ENCODE data around the gene ABTB1.

Gene ABTB1

DNA sequence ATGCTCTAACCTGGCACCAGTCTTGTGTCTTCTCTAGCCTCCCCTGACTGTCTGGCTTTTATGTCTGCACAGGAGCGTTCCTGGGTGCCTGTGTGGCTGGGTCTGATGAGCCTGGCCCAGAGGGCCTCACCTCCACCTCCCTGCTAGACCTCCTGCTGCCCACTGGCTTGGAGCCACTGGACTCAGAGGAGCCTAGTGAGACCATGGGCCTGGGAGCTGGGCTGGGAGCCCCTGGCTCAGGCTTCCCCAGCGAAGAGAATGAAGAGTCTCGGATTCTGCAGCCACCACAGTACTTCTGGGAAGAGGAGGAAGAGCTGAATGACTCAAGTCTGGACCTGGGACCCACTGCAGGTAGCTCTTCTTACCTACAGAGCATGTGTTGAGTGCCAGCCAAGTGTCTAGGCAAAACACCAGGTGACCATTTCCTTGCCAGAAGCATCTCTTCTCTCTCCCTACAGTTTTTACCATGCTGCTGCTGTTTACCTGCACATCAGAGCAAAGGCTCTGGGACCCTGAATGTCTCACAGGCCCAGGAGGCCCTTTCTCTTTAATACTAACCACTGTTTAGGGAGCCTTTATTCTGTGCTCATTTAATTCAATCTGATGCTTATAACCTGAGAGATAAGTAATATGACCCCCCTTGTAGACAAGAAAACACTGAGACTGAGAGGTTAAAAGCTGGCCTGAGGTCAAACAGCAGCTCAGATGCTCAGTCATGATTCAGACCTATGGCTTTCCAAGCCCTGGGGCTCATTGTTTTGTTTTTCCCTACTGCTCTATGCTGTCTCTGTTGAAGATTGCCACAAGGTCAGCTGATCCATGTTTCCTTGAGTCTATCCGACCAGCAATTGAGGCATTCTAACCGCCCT, 33.3 kb upstream of the ABTB1 start:
- Histone ChIP-seq H3K27me3 (ENCODE audit: control insufficient read depth, insufficient read depth, low read length) (no peaks in the 10 kb centered on the region), H3K9ac (ENCODE audit: low read length) (no peak overlapping the region), H3K4me3 (ENCODE audit: low read length) (no peak overlapping the region), H3K4me1 (ENCODE audit: control insufficient read depth, insufficient read depth, low read length) (no peaks in the 10 kb centered on the region), H3K36me3 (ENCODE audit: control insufficient read depth, insufficient read depth, low read length) (no peaks in the 10 kb centered on the region), H3K27ac (ENCODE audit: low read depth, low read length) (no peak overlapping the region)

DNA sequence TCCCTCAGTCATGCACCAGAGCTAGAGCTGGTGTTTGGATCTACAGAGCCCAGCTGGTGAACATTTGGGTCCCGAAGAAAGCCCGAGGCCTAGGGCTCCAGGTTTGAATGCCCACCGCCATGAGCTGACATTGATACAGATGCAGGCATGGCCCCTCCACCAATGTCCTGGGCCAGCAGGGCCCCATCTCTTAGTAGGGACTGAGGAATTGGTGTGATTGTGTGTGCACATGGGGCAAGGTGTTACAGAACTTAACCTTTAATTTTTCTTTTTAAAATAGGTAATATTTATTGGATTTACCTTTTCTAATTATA, 32.8 kb upstream of the ABTB1 start:
- Histone ChIP-seq H3K27ac (ENCODE audit: low read depth, low read length) (no peak overlapping the region), H3K9ac (ENCODE audit: low read length) (no peak overlapping the region), H3K4me1 (ENCODE audit: control insufficient read depth, insufficient read depth, low read length) (no peaks in the 10 kb centered on the region), H3K4me3 (ENCODE audit: low read length) (no peak overlapping the region), H3K36me3 (ENCODE audit: control insufficient read depth, insufficient read depth, low read length) (no peaks in the 10 kb centered on the region), H3K27me3 (ENCODE audit: control insufficient read depth, insufficient read depth, low read length) (no peaks in the 10 kb centered on the region)

DNA sequence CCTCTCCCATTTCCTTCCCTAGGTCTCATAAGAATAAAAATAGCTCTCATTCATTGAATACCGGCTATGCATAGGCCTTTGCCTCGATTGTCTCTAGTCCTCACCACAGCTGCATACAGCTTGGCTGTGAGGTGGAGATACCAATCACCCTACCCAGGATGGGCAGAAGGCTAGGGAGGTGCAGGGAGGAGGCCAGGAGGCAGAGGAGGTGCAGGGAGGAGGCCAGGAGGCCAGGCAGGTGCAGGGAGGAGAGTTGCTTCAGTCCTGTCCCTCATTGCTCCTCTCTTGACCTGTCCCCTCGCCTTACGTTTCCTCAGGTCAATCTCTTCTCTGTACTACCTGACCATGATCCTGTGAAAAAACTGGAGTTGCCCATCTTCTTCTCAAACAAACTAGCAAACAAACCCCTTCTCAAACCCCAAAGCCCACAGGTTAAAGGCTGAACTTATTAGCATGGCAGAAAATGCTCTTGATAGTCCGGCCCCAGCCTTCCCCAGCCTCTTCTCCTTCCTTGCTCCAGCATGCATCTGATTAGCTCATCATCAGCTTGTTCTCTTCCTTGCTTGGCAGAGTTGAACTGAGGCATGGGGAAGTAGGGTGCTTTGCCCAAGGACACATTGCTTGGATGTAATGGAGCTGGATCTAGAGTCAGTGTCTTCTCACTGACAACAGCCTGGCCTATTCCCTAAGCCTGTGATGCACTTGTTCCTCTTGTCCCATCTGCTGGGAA, 27.9 kb upstream of the ABTB1 start:
- H3K27me3 ChIP-seq (ENCODE audit: control insufficient read depth, insufficient read depth, low read length): no peaks in the 10 kb centered on the region
- H3K36me3 ChIP-seq (ENCODE audit: control insufficient read depth, insufficient read depth, low read length): no peaks in the 10 kb centered on the region
- H3K4me1 ChIP-seq (ENCODE audit: control insufficient read depth, insufficient read depth, low read length): no peaks in the 10 kb centered on the region
- no peak overlapping the region for H3K4me3 ChIP-seq (ENCODE audit: low read length)
- H3K9ac ChIP-seq (ENCODE audit: low read length): no peak overlapping the region
- H3K27ac ChIP-seq (ENCODE audit: low read depth, low read length): no peak overlapping the region

DNA sequence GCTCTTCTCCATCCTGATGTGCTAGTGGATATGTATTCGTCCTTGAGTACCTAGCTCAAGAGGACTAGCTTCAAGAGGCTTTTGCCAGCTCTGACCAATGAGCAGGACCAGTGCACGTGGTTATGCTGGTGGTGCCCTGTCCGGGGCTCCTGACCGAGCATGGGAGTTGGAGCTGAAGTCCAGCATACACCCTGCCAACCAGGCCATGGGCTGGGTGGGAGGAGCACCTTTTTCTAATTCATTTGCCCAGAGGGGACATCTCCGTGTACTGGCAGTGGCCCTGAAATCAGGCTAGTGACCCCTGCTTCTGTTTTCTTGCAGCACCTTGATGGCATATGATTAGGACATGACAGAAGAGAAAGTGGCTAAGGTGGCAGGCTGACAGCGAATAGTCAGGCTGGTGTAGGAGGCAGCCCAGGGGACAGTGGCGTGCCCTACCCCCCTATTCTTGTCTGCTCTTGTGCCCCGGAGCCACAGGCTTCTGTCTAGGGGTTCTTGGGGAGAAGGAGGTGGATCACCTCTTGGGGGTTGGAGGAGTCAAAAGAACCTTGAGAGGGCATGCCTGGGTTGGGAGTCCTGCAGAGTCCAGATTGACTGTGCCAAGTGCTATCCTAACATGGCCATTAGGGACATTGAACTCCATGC, 27.3 kb upstream of the ABTB1 start:
- Histone ChIP-seq H3K27ac (ENCODE audit: low read depth, low read length) (no peak overlapping the region), H3K4me1 (ENCODE audit: control insufficient read depth, insufficient read depth, low read length) (no peaks in the 10 kb centered on the region), H3K9ac (ENCODE audit: low read length) (no peak overlapping the region), H3K4me3 (ENCODE audit: low read length) (no peak overlapping the region), H3K27me3 (ENCODE audit: control insufficient read depth, insufficient read depth, low read length) (no peaks in the 10 kb centered on the region), H3K36me3 (ENCODE audit: control insufficient read depth, insufficient read depth, low read length) (no peaks in the 10 kb centered on the region)

GRCh38 chr3:127646501-127647046, 26.2 kb upstream of the ABTB1 start:
- Histone ChIP-seq H3K9ac (ENCODE audit: low read length) (no peak overlapping the region), H3K4me3 (ENCODE audit: low read length) (no peak overlapping the region), H3K36me3 (ENCODE audit: control insufficient read depth, insufficient read depth, low read length) (no peaks in the 10 kb centered on the region), H3K4me1 (ENCODE audit: control insufficient read depth, insufficient read depth, low read length) (no peaks in the 10 kb centered on the region), H3K27me3 (ENCODE audit: control insufficient read depth, insufficient read depth, low read length) (no peaks in the 10 kb centered on the region), H3K27ac (ENCODE audit: low read depth, low read length) (no peak overlapping the region)

DNA sequence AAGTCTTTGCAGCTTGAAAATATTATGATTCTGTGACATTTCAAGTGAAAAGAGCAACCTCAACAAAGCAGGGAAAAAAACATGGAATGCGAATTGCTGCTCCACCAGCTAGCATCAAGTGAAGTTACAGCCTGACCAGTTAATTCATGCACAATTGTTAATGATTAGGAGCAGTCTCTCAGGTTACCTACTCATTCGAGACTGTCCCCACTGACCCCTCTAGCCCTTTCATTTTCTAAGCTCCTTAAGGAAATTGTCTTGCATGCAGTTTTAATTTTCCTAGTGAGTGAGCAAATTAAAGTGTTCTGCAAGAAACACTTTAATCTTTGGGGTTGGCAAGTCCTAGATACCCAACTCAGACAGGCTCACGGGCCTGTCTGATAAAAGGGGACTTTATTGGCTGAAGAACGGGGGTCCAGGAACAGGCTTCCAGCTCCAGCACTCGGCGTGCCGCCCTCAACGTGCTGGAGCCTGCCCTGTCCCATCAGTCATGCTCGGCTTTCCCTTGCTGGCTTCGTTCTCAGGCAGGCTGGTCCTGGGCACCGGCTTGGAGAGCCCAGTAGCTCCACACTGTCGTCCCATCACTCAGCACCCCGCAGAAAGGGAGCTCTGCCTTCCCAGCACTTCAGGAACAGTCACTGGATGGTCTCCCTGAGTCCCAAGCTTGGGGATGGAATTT, 25.4 kb upstream of the ABTB1 start:
- Histone ChIP-seq H3K27ac (ENCODE audit: low read depth, low read length) (no peak overlapping the region), H3K4me3 (ENCODE audit: low read length) (no peak overlapping the region), H3K4me1 (ENCODE audit: control insufficient read depth, insufficient read depth, low read length) (no peaks in the 10 kb centered on the region), H3K9ac (ENCODE audit: low read length) (no peak overlapping the region), H3K36me3 (ENCODE audit: control insufficient read depth, insufficient read depth, low read length) (no peaks in the 10 kb centered on the region), H3K27me3 (ENCODE audit: control insufficient read depth, insufficient read depth, low read length) (no peaks in the 10 kb centered on the region)

DNA sequence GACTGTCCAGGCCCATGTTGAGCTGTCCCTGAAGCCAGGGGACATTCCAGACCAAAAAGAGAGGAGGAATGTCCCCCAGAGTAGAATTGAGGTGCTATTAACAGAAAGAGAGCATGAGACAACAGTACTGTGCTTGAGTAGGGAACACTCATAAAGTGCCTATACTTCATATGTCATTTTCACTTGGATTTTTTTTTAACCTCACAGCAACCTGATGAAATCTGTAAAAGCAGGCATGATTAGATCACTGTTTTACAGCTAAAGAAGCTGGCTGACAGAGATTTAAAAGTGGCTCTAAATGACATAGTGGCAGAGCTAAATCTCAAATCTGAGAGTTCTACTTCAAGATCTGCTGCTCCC, 24.9 kb upstream of the ABTB1 start:
- Histone ChIP-seq H3K36me3 (ENCODE audit: control insufficient read depth, insufficient read depth, low read length) (no peaks in the 10 kb centered on the region), H3K4me1 (ENCODE audit: control insufficient read depth, insufficient read depth, low read length) (no peaks in the 10 kb centered on the region), H3K27me3 (ENCODE audit: control insufficient read depth, insufficient read depth, low read length) (no peaks in the 10 kb centered on the region), H3K4me3 (ENCODE audit: low read length) (no peak overlapping the region), H3K27ac (ENCODE audit: low read depth, low read length) (no peak overlapping the region), H3K9ac (ENCODE audit: low read length) (no peak overlapping the region)

DNA sequence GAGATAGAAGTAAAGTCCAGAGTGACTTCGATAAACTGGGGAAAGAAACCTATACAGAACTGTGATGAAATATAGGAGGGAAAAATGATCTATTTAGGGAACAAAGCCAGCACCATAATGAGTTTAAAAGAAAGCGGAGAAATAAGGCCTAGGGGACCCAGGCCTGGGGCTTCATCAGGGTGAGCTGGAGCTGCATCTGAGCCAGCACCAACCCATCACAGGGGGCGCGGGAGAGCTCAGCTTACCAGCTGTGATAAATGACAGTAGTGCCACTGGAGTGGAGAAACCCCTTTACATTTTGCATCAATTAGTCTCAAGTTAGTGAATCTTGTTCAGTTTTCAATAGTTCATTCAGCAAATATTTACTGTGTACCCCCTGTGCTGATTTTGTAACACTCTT, 22.5 kb upstream of the ABTB1 start:
- no peaks in the 10 kb centered on the region for H3K4me1 ChIP-seq (ENCODE audit: control insufficient read depth, insufficient read depth, low read length)
- H3K36me3 ChIP-seq (ENCODE audit: control insufficient read depth, insufficient read depth, low read length): no peaks in the 10 kb centered on the region
- no peaks in the 10 kb centered on the region for H3K27me3 ChIP-seq (ENCODE audit: control insufficient read depth, insufficient read depth, low read length)
- no peak overlapping the region for H3K9ac ChIP-seq (ENCODE audit: low read length)
- H3K27ac ChIP-seq (ENCODE audit: low read depth, low read length): no peak overlapping the region
- H3K4me3 ChIP-seq (ENCODE audit: low read length): no peak overlapping the region

- Histone ChIP-seq H3K27ac (ENCODE audit: low read depth, low read length) (no peak overlapping the region), H3K27me3 (ENCODE audit: control insufficient read depth, insufficient read depth, low read length) (no peaks in the 10 kb centered on the region), H3K9ac (ENCODE audit: low read length) (no peak overlapping the region), H3K36me3 (ENCODE audit: control insufficient read depth, insufficient read depth, low read length) (no peaks in the 10 kb centered on the region), H3K4me1 (ENCODE audit: control insufficient read depth, insufficient read depth, low read length) (peaks cover 4% of the 10 kb centered on the region), H3K4me3 (ENCODE audit: low read length) (no peak overlapping the region)
Measured at GRCh38 chr3:127651516-127652172, 21.1 kb upstream of the ABTB1 start.

DNA sequence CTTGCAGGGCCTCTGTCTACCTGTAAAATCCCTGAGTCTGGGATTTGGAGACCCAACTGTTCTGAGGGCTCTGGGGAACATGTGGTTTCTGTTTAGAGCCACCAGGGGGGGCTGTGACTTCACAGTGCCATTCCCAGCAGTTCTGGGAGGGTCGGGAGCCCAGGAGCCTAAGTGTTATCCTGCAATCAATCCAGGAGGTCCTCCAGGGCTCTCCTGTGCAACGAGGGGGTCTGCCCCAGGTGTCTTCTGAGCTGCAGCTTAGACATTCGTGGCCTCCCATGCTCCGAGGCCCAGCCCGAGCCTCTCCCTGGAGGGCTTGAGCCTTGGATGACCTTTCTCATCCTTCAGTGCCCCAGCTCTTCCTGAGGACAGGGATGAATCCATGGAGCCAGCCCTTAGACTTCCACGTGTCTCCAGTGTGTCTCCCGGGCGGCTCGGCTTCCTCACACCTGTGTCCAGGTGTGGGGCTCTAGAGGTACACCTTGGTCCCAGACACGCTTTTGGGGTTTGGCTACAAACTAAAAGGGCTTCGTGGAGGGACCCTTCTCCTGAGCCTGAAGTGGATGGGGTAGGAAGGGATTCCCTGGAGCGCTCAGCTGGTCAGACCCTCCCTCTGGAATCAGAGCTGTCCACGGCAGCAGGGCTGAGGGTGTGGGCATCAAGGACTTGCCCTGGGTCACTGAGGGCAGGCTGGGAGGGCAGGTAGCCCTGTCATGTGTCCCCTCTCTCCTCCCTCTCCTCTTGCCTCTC, 20.3 kb upstream of the ABTB1 start:
- Histone ChIP-seq H3K4me3 (ENCODE audit: low read length) (no peak overlapping the region), H3K27ac (ENCODE audit: low read depth, low read length) (no peak overlapping the region), H3K27me3 (ENCODE audit: control insufficient read depth, insufficient read depth, low read length) (no peaks in the 10 kb centered on the region), H3K36me3 (ENCODE audit: control insufficient read depth, insufficient read depth, low read length) (no peaks in the 10 kb centered on the region), H3K9ac (ENCODE audit: low read length) (no peak overlapping the region), H3K4me1 (ENCODE audit: control insufficient read depth, insufficient read depth, low read length) (peaks cover 4% of the 10 kb centered on the region)

GRCh38 chr3:127654374-127654773, 18.4 kb upstream of the ABTB1 start:
- no peak overlapping the region for H3K27ac ChIP-seq (ENCODE audit: low read depth, low read length)
- H3K4me3 ChIP-seq (ENCODE audit: low read length): no peak overlapping the region
- H3K9ac ChIP-seq (ENCODE audit: low read length): no peak overlapping the region
- no peaks in the 10 kb centered on the region for H3K27me3 ChIP-seq (ENCODE audit: control insufficient read depth, insufficient read depth, low read length)
- no peaks in the 10 kb centered on the region for H3K36me3 ChIP-seq (ENCODE audit: control insufficient read depth, insufficient read depth, low read length)
- H3K4me1 ChIP-seq (ENCODE audit: control insufficient read depth, insufficient read depth, low read length): peaks cover 4% of the 10 kb centered on the region
